Fibroblast of gingiva (primary cell): ENCODE results near the gene SLFN14.
"Not testable (repeated sequence)": the region's sequence is repeated elsewhere in the genome, so short reads cannot be mapped to it uniquely, and the experiment has no call there.

ENCODE experiments used
- DNase-seq: peaks from one replicate; pipeline ENCODE4 v3.0.0-alpha.2; 2011; ENCODE audit warnings: low read depth

SLFN14 gene

DNA sequence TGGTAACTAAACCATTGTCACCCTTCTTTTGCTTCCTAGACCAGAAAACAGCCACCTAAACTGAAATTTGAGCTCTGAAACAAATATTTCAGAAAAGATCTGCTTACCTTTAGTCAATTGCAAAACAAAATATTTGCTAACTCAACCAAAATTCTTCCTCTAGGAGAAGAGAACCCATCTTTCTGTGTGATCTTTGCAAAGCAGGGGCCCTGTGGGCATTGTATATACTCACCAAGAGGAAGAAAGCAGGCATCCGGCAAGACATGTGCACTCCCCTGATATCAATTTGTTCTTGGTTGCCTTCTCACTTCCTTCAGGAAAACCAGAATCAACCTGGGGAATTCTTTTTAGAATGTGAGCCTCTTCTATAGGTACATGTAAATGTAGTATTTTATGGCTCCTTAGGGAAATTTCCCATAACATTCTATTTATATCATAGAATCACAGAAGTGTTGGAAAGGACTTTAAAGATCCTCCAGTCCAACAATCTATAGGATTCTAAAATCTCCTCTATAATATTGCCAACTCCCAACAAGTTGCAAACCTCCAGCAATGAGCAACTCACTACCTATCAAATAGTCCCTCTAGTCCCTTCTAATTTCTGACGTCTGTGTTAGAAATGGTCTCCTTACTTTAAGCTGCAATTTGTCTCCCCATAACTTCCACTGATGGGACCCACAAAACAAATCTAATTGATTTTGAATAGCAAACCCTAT, 966 bp downstream of the SLFN14 start:
- no peak for DNase-seq

DNA sequence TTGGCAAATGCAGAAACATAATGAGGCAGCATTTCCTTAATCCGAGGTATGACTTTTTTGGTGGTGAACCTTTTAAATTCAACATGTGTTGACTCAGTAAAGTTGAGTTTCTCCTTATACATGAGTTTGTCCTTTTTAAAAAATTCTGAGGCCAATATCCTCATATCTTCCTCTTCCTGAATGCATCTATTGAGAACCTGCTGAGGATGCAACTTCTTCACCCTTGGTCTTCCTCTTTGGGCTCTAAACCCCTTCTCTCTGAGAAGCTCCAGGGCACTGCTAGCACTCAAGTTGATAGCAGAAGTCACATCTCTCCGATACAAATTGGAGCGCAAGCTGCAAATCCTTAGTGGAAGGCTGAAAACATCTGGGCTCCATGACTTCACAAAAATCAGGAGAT, 3.3 kb downstream of the SLFN14 start:
- DNase-seq = no peak

DNA sequence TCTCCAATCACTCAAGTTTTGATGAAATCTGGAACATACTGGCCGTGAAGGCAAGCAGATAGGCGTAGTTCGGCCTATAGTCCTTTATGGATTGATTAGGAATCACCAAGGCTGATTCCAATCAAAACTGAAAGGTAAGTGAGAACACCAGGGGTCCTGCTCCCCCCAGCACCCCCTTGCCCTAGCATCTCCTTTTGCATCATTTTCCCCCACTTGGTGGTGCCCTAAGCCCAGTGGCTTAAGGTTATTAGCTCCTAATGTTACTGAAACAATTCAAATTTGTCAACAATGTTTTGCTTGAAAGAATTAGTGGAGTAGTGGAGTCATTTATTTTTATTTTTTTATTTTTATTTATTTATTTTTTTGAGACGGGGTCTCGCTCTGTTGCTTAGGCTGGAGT, 4.9 kb downstream of the SLFN14 start:
- no peak for DNase-seq

DNA sequence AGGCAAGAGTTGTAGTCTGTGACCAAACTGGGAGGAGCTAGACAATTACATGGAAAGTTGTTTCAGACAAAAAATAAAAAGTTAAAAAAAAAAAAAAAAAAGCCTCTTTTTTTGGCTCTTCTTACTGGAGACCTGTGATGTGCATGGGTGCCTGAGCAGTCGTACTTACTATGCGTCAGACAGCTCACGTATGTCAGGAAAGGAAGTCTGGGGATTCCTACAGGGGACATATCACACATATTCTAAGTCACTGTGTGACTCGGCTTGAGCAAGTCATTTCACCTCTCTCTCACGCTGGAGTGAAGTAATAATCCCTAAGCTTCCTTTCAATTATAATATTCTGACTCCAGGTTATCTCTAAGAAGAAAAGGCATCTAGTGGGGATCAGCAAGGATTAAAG, 6.0 kb downstream of the SLFN14 start:
- DNase-seq = no peak

DNA sequence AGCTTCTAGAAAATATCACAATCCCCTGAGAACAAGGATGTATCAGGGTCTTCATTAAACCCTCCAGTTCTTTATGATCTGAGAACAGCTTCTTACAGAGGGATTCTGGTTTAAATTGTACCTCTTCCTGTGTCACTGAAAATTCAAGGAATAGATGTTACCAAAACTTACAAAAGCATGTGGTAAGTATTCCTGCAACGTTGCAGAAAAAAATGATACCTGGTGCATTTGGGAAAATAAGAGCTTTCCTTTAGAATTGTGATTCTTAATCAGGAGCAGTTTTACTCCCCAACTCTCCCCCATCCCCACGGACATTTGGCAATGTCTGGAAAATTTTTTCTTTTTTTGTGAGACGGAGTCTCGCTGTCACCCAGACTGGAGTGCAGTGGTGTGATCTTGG, 7.3 kb downstream of the SLFN14 start:
- no peak for DNase-seq

DNA sequence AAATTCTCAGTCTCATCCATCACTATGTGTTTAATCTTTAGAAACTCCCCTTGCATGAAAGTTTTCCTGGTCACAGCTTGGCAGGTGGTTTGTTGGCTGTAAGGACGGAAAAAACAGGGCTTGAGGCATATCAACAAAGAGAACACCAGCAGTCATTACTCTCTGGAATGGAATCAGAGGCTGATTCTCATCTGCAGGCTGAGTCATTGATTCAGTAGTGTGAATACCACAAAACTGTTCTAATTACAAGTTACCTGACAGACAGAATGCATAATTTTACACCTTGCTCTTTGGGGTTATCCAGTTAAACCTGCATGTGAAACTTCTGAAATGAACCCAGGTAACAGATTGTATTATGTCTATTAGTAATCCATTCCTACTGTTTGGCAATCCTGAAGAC, 11.6 kb downstream of the SLFN14 start:
- DNase-seq = no peak

DNA sequence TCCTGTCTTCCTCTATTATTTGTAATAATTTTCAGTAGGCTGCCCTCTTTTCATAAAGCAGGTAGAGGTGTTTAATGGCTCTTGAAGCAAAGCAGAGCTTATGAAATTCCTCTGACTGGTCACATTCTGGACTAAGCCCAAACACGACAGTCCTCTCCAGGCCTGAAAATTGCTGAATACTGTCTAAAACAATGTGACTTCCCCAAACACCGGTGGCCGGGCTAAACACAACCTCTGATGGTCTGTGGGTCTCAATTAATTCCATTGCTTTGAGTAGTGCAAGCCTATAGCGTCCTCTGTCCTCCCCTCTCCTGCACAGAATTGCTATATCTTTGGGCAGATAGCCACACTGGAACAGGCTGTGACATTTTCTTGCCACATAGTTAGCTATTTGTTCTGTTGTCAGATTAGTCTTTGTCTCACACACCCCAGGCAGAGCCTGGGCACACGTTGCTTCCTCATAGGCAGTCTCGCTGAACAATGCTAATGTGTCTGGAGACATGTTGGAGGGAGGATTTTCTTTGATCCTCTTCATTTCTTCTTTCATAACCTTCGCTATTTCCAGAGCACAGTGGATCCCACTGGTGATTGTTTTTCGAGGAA, 12.3 kb downstream of the SLFN14 start:
- DNase-seq = no peak

DNA sequence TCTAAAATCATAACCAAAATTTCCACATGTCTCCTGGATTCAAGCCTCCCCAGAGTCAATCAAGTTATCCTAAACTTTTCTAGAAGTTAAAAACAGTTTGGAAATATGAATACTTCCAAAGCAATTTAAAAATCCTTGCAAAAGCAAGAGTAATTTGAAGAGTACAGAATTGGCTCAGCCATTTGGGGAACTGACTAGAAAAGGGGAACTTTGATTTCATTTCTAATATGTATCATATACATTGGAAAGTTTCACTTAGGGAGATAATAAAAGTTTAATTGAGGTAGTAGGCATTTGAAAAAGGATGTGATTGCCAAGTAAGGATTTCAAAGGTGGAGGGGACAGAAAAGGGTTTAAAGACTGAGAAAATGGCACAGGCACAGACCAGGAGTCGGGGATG, 14.1 kb downstream of the SLFN14 start:
- DNase-seq = no peak

DNA sequence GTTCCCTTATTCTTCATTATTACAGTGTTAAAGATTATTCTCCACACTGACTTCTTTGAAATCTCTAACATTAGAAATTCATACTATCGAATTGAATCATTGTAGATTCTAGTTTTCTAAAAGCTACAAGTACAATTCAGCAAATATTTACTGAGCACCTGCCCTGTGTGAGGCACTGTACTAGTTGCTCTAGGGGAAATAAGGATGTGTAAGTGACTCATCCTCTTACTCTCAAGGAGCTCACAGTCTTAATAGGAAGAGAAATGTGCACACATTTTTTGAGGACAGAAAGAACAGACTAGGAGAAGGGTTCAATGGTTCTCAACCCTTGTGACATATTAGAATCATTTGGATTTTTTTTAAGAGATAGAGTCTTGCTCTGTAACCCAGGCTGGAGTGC, 15.5 kb downstream of the SLFN14 start:
- DNase-seq = no peak

DNA sequence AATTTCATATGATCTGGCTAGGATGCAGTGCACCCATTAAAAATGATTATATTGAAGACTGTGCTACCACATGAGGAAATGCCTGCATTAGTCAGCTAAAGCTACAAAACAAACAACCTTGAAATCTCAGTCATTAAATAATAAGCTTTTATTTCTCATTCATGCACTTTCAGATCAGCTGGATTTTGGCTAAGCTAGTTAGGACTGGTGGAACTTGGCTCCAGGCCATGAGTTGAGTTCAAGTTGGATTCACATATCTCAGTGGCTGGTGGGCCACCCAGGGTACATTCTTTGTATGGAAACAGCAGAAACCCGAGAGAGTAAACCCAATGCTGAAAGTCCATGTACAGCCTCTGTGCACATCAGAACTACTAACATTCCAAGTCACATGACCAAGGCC, 16.8 kb downstream of the SLFN14 start:
- no peak for DNase-seq

DNA sequence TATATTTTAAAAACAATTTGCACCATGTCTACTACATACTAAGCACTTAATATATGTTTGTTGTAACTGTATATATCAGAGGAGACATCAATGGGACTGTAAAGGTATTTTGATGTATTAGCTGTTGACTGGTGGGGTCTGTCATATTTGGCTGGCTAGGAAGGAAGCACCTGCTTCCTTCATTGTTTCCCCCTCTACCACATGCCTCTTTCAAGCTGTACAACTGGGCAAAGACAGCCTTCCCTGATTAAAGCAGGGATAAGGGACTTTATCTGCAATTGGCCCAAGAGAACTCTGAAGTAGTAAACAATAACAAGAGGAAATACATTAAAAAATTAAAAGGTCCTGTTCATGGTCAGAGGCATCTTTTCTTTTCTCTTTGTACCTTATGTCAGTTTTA, 17.6 kb downstream of the SLFN14 start:
- DNase-seq = no peak

DNA sequence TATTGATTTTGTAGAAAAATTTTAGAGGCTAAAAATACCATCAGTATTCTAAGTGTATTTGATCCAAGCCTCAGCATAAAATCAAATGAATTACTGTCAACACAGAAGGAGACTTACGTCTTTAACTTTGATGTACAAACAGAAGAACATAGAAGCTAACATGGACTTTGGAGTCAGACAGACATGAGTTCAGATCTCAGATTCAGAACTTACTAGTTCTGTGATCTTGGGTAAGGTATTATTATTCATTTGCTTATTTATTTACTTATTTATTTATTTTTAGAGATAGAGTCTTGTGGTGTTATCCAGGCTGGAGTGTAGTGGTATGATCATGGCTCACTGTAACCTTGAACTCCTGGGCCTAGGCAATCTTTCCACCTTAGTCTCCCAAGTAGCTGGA, 19.2 kb downstream of the SLFN14 start:
- DNase-seq = no peak

DNA sequence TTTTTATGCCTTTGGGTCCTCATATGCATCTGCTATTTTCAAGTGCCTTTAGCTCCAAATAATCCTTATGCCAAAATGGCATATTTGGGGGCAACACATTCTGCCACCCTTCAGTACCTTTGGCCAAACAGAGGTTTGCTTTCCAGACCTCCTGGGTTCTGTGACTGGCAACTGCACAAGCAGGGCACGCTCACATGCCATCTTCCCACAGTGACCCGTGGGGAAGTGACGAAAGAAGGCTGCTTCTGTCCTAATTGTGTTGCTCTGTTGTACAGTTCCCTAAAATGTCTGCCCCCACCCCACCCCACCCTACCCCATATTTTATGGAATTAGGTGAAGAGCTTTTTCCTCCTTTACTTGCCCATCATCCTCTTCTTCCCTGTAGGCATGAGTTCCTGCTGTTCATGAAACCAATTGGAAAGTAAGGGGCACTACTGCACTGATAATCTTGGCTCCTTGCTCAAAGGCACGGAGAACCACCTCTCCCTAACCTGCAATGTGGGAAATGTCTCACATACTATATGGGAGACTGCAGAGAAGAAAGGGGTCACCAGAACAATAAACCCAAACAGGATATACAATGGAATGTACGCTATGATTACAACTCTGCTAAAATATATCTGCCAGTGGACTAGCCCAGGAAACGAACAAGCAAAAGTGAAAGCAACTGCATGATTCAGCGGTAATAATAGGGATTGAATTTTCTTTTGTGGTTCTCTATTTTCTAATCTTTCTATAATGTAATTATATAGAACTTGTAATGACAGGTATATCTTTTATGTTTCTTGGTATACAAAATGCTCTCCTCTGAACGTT, 19.8 kb downstream of the SLFN14 start:
- peak; percentile 7 for DNase-seq

DNA sequence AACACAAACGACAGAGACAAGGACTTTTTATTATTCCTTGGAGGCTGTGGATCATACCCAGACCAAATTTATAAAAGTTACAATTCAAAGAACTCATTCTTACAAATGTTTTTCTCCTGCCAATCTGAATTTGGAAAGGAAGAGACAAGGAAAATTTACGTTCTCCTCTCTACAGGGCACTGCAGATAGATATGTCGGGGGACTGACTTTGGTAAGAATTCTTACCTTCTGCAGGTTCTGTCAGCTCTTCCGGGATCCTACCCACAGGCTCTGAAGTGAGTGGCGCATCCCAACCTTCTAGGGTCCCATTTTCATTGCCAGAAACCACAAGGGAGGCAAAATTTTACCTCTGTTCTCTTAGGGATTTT, 21.0 kb downstream of the SLFN14 start:
- no peak for DNase-seq

DNA sequence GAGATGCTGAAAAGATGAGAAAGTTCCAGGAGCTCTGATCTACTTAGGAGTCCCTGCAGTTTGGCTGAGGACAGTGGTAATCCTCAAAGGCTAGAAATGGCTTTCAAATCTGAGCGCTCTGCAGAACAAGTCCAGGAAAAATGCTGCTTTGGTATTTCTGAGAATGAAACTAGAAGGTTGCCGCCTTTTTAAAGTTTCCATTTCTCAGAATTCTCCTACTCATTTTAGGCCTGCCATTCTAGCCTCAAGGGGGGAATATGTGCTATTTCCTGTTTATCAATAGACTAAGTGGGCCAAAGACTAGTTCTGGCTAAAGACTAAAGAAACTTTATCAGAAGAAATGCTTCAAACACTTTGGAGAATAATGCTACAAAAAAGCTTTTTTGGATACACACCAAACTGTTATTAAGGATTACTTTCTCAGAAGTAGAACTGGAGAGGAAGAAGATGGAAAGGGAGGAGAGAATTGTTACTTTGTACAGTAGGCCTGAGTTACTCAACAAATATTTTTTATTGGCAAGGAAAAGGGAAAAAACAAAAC, 22.9 kb downstream of the SLFN14 start, which contains the start of gene SLFN12L:
TSS of gene SLFN12L (minus strand) at position 78 of the 541 bp plus-strand sequence. CDS start 15,314 bp downstream, outside the sequence.
- no peak for DNase-seq

DNA sequence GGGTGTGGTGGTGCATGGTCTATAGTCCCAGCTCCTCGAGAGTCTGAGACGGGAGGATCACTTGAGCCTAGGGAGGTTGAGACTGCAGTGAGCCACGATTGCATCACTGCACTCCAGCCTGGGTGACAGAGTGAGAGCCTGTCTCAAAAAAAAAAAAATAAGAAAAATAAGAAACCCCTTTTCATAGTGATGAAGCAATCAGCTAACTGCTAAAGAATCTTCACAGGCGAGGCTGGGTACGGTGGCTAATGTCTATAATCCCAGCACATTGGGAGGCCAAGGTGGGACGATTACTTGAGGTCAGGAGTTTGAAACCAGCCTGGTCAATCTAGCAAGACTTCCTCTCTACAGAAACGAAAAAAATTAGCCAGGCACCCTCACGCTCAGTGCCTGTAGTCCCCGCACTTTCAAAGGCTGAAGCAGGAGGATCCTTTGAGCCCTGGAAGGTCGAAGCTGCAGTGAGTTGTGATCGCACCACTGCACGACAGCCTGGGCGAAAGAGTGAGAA, 23.9 kb downstream of the SLFN14 start:
- DNase-seq = no peak

DNA sequence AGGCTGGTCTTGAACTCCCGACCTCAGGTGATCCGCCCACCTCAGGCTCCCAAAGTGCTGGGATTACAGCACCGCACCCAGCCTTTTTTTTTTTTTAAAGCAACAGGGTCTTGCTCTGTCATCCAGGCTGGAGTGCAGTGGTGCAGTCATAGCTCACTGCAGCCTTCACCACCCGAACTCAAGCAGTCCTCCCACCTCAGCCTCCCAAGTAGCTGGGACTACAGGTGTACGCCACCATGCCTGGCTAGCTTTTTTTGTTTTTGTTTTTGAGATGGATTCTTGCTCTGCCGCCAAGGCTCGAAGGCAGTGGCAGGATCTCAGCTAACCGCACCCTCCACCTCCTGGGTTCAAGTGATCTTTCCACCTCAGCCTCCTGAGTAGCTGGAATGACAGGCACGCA, 25.2 kb downstream of the SLFN14 start:
- DNase-seq = not testable (repeated sequence)

DNA sequence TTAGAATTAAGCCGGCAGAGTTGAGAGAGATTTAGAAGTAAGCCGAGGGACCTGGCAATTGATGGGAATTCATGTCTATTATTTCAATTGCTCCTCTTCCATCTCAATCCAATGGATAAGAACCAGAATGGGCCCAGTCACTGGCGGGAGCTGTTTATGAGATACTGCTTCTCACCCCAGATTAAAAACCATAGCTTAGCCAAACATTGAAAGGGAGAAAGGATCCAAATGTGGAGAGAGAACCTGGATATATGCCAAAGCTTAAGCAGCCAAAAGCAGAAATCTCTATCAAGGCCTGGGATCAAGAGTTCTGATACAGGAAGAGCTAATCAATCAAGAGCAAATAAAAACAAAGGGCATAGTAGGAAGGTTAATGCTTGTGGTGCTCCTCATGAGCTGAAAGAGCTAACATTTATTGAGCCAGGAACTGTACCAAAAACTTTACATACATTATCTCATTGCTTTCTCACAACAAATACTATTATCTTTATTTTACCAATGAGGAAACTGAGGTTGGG, 26.0 kb downstream of the SLFN14 start:
- DNase-seq = no peak

DNA sequence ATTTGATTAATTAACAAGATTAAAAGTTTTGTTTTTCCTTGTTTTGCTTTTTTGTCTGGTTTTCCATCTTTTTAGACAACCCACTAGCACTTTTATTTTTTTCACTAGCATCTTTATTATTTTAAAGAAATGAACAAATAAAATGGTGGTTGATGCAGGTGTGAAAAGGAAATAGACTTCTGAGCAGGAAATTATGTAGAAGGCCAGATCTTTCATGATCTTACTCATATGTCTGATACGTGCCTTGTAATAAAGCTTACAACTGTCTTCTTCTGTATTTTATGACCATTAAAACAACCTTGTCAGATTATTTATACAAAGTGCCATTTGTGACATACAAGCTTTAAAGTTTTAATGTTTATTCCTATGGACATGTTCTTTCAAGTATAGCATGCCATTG, 29.5 kb downstream of the SLFN14 start:
- no peak for DNase-seq

DNA sequence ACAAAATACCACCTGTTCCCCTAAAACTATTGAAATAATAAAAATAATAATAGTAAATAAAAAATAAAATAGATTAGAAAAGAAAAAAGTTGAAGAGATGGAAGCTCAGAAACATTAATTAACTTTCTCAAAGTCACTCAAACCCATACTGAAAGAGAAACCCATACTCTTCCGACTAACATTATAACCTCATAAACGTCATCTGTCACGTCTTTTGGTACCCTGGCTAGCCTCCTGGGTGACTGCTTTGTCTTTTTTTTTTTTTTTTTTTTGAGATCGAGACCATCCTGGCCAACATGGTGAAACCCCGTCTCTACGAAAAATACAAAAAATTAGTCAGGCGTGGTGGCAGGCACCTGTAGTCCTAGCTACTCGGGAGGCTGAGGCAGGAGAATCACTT, 30.8 kb downstream of the SLFN14 start:
- no peak for DNase-seq

DNA sequence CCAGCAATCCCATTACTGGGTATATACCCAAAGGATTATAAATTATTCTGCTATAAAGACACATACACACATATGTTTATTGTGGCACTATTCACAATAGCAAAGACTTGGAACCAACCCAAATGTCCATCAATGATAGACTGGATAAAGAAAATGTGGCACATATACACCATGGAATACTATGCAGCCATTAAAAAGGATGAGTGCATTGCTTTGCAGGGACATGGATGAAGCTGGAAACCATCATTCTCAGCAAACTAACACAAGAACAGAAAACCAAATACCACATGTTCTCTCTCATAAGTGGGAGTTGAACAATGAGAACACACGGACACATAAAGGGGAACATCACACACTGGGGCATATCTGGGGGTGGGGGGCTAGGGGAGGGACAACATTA, 31.3 kb downstream of the SLFN14 start:
- DNase-seq = not testable (repeated sequence)

DNA sequence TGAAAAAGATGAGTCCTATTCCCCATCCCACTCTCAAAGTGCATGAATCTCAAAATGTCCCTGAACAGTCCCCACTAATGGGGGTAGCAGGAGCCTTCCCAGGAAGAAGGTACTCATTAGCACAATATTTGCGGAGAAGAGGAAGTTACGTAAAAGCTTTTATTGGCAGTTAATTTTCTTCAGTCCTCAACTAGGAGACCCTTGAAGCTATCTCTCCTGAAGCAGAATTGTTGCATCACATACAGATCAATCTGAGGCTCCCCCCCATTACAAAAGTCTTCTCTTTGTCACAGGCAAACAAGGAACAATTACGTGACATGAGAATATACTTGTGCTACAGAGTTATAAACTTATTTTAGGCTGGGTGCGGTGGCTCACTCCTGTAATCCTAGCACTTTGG, 37.3 kb downstream of the SLFN14 start:
- DNase-seq = no peak
